HG03571 (cell line): ENCODE data around the gene SCAF4.

Experiments
- ATAC-seq: cut with Tn5 transposase; IDR thresholded peaks from one replicate; pipeline ENCODE4 v1.9.1; 2021; ENCODE audit not compliant: unreplicated experiment

SCAF4 gene

DNA sequence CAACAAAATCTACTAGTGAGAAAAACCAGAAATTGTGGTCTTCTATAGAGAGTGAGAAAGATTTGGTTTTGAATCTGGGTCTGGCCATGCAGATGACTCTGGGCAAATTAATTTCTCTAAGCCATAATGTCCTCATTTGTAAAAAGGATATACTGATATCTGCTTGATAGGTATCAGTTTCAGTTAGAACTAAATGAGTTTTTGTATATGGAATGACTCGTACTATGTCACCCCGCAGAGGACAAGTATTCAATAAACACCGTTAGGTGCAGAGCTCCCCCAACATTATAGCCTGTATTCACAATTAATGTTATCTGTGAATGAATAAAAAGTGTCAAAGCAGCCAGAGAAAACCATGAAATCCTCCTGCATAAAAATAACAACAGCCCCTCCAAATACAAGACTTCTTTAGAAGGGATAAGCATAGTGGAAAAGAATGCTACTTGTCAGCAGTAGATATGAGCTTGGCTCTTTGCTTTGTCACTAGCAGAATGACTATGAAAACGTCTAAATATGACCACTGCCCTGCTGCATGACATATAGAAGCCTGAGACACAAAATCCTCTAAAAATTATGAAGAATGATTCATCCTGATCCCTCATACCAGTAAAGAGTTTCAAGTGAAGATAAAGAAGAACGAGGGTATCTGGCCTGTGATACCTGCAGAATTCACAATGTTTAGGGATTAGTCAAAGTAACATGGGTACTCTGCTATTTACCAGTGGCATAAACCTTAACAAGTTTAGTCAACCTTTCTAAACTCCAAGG, 17.8 kb downstream of the SCAF4 start:
- ATAC-seq = no peak

DNA sequence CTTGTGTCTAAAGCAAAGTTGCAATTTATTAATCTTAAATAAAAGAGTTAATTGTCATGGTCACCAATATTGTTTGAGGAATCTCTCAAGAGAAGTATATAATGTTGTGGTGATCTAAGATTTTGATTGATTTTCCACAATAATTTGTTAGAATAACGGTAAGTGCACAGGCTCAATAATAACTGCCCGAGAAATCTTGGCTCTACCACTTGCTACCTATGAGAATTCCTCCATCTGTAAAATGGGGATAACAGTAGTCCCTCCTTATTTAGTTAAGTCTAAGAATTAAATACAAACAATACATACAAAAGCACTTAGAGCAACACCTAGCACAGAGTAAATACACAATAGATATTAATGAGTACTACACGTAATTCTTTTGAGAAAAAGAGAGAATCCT, 18.8 kb downstream of the SCAF4 start:
- ATAC-seq = no peak

DNA sequence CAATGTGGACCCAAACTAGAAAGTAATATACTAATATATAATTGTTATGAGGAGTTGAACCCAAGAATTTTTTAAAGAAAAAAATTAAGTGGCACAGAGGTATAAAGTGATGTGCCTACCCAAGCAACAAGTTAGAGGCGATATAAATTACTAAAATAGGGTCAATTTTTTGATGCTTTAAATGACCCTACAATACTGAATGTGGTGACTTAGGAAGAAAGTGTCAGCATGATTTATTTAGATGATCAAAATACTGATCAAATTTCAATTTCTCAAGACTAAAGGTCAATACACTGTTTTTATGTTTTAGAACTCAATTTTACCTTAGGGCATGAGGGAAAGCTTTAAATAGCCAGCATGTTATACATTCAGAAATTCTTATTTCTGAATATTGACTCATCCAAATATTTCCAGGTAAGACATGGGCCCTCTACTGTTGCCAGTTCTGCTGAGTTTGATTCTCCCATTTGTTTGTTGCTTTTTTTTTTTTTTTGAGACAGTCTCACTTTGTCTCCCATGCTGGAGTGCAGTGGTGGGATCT, 20.1 kb downstream of the SCAF4 start:
- ATAC-seq = no peak

DNA sequence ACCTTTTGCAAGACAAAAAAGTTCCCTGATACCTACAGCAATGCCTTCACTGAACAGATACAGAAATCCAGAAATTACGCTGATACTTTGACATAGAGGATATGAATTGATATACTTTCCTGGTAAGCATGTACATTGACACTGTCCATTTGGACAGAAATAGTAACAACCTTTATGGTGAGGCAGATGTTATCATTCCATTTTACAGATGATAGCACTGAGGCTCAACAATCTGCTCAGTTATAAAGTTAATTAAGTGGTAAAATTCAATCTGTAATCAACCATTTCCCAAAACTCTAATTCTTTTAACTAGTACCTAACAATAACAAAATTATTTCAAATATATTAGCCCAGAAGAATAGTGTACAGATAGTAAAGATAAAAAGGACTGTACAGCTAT, 20.6 kb downstream of the SCAF4 start:
- ATAC-seq = no peak

DNA sequence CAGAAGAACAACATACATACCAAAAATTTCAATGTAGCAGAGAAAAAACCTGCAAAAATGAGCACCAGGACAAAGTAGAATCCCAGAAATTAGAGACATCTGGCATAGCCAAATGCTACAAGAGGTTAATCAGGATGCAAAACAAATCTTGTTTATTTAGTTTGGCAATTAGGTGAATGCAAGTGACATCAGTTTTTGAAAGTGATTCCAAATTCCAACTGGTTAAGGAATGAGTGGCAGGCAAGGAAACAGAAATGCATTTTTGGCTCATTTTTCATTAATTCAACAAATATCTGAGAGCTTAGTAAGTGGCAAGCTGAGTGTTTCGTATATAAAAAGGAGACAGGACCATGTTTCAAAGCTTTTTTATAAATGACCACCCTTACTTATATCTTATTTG, 21.3 kb downstream of the SCAF4 start:
- no peak for ATAC-seq

DNA sequence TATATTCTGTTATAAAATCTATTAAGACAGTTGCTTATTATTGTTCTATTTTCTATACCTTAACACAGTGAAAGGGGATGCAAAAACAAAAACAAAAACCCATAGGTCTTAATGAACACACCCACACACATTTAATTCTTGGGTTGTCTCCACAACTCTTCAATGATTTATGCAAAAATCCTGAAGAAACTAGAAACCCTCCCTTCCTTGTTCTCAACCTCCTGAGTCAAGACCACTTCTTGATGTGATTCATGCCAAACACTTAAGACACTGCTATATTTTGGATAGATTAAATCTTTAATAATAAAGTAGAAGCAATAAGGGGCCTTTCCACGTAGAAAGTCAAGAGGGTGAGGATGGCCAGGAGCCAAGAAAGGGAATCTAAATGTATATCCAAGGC, 23.4 kb downstream of the SCAF4 start:
- ATAC-seq = no peak

DNA sequence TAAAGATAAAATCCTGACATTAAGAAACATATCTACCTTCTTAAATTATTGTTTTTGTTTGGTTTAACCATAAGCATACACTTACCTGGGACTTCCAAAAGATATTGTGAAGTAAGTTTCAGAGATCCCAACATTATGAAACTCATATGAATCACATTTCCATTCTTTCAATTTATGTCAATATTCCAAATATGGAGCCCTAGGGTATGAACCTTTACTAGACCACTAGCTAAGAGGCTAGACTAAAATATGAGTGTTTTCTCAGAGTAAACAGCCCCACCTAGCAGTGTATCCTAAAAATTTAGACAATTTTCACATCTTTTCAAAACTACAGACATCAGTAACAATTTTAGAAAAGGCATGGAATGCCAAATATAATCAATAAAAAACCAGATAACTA, 24.4 kb downstream of the SCAF4 start:
- no peak for ATAC-seq

DNA sequence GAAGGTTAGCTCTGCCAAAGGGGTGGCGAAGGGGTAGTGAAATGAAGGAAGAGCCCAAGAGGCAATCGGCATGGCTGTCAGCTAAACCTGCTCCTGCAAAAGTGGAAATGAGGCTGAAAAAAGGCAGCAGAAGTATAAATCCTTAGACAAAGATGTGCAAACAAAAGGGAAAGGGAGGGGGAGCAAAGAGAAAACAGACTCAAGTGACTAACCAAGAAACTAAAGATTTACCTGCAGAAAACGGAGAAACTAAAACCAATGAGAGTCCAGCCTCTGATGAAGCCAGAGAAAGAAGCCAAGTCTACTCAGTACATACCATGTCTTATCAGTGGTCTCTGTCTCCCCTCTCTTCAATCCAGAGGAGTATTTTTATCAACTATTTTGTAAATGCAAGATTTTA, 25.4 kb downstream of the SCAF4 start:
- no peak for ATAC-seq

DNA sequence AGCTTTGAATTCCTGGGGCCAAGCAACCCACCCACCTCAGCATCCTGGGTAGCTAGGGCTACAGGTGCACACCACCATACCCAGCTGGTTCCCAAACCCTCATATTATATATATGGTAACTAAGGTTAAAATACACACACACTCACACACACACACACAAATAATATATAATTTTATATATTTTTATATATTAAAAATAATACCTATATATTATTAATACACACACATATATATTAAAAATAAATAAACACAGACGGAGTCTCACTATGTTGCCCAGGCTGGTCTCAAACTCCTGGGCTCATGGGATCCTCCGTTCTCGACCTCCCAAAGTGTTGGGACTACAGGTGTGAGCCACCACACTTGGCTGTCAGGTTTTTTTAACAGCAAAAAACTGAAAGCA, 31.9 kb downstream of the SCAF4 start:
- no peak for ATAC-seq

DNA sequence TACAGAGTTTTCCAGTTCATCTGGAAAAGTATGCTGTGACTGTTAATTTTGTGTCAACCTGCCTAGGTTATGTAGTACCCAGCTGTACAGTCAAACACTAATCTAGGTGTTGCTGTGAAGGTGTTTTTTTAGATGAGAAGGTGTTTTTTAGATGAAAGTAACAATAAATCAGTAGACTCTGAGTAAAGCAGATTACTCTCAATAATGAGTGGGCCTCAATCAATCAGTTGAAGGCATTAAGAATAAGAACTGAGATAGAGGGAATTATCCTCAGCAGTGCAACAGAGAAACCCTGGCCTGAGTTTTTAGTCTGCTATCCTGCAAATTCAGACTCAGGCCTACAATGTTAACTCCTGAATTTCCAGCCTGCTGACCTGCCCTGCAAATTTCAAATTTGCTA, 33.5 kb downstream of the SCAF4 start:
- ATAC-seq = no peak

DNA sequence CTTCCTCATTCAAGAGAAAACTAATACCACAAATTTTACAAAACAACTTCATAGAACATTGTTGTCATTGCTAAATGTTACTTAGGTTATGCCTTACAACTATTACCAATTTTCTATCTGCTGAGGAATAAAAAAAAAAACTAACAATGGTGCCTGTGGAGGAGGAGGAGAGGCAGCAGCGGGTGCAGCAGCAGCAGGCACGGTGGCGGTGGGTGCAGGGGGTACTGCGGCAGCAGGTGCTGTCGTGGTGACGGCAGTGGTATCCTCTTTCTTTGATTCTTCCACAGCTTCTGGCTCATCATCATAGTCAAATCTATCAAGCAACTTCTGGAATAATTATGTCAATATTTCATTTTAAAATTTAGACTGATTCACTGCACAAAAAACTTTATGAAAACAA, 35.5 kb downstream of the SCAF4 start:
- ATAC-seq = no peak

DNA sequence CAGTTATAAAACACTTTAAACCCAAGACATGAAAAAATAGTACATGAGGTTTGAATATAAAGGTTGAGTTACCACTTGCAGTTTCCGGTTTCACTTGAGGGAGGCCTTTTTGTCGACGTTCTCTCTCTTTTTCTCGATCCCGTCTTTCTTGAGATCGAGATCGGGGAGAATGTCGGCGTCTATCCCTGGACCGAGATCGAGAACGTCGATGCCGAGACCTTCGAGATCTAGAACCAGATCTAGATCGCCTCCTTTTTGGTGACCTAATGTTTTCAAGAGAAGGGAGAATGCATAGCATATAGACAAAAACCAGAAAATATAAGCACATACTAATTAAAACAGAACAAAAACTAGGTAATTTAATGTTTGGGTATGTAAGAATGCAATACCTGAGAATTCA, 38.7 kb downstream of the SCAF4 start:
- ATAC-seq = no peak

DNA sequence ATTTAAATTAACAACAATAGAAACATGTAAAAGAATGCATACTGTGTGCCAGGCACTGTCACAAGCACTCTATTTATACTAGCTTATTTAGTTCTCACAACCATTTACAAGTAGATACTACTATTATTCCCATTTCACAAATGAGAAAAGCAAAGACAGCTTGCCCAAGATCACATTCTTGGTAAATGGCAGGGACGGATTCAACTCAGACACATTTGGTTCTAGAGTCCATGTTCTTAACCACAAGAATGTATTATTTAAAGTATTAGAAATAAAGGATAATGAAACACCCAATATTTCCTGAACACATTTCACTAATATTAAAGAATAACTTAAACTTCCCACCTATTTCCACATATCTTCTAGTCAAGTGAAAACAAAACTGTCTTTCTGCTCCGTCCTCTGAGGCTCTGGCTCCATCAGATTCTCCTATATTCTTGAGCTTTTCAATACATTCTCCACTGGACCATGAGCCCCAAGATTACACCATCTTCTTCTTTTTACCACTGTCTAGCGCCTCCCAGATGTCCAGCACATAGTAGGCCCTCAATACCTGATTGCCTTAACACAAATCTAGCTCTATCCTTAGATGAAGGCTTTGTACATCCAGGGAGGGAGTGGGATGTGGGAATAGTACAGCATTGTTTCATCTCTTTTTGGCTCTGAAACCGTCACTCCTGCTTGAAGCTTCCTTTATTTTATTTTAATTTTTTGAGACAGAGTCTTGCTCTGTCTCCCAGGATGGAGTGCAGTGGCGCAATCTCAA, 43.1 kb downstream of the SCAF4 start:
- no peak for ATAC-seq

DNA sequence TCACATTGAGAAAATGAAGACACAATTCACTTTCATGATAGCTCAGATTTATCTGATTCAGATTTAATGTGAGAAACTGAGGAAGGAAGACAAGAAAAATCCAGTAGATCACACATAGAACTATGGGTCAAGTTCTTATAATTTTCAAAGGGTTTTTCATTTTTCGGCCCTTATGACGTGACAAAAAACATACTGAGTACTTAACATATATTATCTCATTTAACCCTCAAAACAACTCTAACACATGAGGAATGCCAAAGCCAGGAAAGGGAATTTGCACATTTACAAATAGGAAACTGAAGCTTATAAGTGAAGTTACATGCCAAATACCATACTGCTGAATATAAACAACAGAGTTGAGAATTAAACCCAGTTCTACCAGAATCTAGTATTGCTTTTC, 44.8 kb downstream of the SCAF4 start:
- ATAC-seq = no peak

DNA sequence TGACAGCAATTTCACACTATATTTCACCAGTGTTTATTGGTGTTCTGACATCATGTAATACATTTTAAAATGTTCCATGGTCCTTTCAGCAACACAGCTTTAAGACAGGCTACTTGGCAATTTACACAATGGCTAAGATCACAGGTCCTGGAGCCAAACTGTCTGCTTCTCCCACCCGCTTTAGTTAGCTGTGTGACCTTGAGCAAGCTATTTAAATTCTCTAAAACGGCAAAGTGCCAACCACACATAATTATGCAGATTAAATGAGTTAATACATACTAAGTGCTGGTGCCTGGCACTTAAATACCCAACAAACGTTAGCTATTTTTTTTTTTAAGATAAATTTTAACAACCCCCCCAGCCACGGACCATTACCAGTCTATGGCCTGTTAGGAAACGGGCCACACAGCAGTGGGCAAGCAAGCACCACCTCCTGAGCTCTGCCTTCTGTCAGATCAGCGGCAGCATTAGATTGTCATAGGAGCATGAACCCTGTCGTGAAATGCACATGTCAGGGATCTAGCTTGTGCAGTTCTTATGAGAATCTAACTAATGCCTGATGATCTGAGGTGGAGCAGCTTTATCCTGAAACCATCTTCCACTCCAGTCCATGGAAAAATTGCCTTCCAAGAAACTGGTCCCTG, 45.5 kb downstream of the SCAF4 start:
- no peak for ATAC-seq

DNA sequence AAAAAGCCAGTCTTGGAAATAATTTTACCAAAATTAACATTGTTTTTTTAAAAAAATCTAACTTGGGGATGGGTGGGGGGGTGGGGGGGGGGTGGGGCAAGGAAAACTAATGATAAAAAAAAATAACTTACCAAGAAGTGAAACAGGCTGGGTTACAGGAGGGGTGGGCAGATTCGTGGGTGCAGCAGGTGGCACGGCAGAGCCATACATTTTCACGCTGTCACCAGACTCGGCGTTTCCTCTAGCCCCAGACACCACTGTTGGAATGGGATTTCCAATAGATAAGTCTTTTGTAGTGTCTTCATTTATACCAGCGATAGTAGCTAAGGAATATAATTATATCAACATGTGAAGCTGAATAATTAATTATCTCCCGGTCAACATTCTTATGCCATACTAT, 47.0 kb downstream of the SCAF4 start:
- ATAC-seq = no peak

DNA sequence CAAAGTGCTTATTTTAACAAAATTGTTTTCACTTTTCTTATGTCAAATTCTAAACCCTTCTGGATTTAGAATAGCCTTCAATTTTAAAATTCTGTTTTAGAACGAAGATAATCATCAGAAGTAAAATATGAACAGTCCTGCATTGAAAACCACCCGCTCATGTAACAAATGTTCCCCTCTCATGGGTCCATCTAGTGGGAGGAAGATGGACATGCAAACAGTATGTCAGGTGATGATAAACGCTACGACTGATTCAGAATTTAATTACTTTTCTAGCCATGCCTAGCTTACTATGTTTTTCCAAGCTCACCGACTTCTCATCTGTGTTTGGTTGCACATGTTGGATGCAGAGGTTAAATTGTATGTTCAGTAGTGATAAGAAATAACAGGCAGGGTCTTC, 48.9 kb downstream of the SCAF4 start:
- no peak for ATAC-seq

DNA sequence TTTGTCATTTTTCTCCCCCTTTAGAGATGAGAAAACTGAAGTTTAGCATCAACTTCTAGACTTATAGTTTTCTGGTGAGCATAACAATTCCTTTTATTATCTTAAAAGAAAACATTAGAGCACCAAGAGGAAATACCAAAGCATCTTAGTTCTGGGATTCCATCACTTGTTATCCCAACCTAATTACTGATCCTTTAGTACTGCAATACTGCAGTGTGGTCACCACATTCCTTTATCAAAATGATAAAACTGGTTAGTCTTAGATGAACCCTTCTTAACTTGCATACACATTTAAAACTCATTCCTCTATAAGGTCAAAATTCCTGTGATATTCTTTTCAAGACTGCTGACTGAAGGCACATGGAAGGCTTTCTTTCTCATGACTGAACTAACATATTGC, 49.3 kb downstream of the SCAF4 start:
- ATAC-seq = no peak

DNA sequence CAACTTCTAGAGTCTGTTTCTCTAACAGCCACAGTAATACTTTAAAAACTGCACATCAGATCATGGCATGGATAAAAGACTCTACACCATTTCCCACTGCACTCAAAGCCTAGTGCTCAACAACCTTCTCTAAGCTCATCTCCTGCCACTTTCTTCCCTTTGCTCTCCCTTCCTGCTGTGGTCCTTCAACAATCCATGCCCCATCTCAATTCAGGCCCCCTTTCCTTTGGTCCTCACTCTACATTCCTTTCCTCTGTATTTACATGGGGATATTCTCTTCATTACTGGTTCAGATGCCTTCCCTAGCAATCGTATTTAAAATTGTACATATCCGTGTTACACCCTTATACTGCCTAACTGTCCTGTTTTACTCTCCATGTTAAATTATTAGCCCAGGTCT, 53.4 kb downstream of the SCAF4 start:
- no peak for ATAC-seq

DNA sequence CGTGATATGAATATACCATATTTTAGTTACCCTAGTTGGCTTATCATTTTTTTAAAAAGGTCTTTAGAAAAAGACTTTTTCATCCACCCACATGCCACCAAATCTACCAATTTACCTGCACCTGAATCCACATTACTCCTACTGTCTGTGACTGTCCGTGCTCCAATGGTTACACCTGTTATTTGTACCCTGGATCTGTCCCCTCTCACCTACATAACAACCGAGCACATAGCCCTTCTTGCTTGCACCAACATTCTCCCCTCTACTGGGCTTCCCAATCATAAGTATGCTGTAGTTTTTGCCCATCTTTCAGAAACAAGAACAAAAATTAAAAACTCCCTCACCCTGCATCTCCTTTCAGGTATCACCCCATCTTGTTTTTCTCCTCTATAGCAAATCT, 54.9 kb downstream of the SCAF4 start:
- ATAC-seq = no peak

DNA sequence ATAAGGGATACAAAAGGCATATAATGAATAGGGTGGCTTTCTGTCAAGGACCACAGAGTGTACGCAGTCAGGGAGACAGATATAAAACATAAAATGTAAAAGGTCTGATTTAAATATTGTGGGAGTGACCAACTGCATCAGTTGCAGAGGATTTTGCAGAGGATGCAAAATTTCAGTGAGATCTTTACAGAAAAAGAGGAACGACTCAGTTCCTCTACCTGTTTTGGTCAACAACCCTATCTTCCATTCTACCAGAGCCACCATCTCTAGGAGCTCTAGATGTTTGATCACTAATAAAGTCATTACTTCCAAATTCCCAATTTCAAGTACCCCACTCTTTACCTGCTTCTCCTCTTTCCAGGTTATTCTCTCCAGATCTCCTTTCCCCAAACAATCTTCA, 56.0 kb downstream of the SCAF4 start:
- ATAC-seq = no peak

DNA sequence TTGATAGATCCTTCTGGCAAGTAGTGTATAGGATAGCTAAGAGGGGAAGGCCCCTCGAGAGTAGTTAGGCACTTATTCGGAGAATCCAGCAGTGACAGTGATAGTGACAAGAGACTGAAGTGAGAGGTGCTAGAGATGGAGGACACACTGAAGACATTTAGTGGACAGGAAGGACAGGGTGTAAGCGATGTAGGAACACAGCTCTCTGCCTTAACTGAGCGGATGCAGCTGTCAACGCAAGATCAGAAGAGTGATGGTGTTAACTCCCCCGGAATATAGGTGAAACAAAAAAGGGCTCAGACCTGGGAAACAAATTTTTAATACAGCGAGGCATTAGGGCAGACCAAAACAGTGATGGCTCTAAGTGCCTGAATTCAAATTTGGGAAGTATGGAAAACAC, 56.6 kb downstream of the SCAF4 start:
- ATAC-seq = no peak
